Stimulated activated CD4-positive, alpha-beta T cell treated with anti-CD3 and anti-CD28 coated beads, Interleukin-1b, Interleukin-23, amount 100 ng/mL, for 1 hour (primary cell): ENCODE measurements around the gene PCP4L1.
A peak's percentile ranks its signal among the peaks of the same experiment; 100 is the strongest.
"Not testable (repeated sequence)": the region's sequence is repeated elsewhere in the genome, so short reads cannot be mapped to it uniquely, and the experiment has no call there.

ENCODE experiments used
- DNase-seq, 2 donors: peaks; one replicate each; pipeline ENCODE4 v3.0.0-alpha.2; 2020; ENCODE audit warnings: low read depth in 2 of 2

PCP4L1 gene

GRCh38 chr1:161314201-161314981 lies 55.8 kb downstream of the PCP4L1 start, which contains the start of gene SDHC:
Gene SDHC (plus strand): TSS chr1:161314381. CDS start chr1:161314406, 25 bp downstream.
- peak; percentile 69 to 76 for DNase-seq

GRCh38 chr1:161315841-161316674 lies 57.5 kb downstream of the PCP4L1 start:
- DNase-seq = not testable (repeated sequence)

DNA sequence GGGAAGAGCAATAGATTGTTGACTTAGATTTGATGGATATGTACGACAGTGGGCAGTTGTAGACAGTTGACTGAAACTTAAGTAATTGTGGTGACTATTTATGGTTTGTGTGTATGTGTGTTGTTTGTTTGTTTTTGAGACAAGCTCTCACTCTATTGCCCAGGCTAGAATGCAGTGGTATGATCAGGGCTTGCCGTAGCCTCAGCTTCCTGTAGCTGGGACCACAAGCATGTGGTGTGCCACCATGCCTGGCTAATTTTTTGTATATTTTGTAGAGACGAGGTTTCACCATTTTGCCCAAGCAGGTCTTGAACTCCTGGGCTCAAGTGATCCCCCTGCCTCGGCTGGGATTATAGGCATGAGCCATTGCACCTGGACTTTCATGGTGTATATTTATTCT lies 65.5 kb downstream of the PCP4L1 start:
- DNase-seq = no peak

DNA sequence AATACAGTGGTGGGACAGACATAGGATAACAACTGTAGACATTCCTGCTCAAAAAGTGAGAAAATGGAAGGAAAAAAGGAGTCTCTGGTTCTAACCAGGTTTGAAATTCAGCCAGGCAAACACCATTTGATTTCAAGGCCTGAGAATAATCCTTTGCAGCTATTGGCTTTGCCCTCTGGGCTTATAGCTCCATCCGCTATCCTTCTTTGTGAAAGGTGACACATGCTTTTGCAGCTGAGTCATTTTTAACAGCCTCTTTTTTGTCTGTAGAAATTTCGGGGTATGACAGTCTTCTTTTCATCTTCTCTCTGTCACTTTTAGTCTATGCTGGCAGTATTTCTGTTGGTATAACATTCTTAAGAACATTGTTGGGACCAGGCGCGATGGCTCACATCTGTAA lies 71.8 kb downstream of the PCP4L1 start:
- DNase-seq = no peak

DNA sequence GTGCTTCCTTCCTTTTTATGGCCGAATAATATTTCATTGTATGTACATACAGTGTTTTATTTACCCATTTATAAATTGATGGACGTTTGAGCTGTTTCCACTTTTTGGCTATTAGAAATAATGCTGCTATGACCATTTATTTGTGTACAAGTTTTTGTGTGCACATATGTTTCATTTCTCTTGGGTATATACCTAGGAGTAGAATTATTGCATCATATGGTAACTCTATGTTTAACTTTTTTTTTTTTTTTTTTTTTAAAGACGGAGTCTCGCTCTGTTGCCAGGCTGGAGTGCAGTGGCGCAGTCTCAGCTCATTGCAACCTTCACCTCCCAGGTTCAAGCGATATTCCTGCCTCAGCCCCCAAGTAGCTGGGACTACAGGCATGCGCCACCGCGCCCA lies 74.6 kb downstream of the PCP4L1 start:
- no peak for DNase-seq
